Effector CD4-positive, alpha-beta T cell (primary cell): Measurements from ENCODE around the gene RSPH9.
A peak's percentile ranks its signal among the peaks of the same experiment; 100 is the strongest.
"Not testable (repeated sequence)": the region's sequence is repeated elsewhere in the genome, so short reads cannot be mapped to it uniquely, and the experiment has no call there.

ENCODE experiments used
- DNase-seq: peaks from one replicate; pipeline ENCODE4 v3.0.0-alpha.2; 2020

RSPH9 gene

GRCh38 chr6:43629505-43630300, 15.1 kb upstream of the RSPH9 start:
- DNase-seq, result peak; percentile 79

DNA sequence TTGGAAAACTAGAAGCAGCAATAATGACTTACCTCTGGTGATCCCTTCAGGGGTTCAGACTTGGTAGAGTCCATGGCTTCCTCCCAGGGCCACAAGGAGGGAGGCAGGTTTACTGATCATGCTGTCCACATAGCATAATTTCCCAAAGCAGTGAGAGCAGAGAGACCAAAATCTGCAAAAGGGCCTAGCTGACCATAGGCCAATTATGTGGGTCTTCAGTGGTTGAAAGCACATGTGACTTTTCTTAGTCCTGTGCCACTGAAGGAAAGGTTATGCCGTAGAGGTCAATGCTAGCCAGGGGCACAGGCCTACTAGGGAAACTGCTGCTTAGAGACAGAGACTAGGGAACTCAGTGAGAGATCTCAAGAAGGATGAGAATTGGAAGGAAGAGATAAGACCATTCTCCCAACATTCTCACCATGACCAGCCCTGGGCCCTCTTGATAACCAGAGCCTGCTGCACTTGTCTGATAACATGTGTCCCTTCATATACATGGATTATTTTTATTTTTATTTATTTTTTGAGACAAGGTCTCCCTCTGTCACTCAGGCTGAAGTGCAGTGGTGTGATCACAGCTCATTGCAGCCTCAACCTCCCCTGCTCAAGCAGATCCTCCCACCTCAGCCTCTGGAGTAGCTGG, 13.7 kb upstream of the RSPH9 start:
- no peak for DNase-seq

DNA sequence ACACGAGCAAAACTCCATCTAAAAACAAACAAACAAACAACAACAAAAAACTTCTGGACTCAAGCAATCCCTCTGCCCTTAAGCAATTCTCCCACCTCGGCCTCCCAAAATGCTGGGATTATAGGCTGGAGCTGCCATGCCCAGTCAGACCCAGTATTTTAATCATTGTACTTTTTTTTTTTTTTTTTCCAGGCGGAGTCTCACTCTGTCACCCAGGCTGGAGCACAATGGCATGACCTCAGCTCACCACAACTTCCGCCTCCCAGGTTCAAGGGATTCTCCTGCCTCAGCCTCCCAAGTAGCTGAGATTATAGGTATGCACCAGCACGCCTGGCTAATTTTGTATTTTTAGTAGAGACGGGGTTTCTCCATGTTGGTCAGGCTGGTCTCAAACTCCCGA, 11.8 kb upstream of the RSPH9 start:
- not testable (repeated sequence) for DNase-seq

- DNase-seq, result no peak
These were observed 10.0 kb upstream of the RSPH9 start for GRCh38 chr6:43634702-43635303.

DNA sequence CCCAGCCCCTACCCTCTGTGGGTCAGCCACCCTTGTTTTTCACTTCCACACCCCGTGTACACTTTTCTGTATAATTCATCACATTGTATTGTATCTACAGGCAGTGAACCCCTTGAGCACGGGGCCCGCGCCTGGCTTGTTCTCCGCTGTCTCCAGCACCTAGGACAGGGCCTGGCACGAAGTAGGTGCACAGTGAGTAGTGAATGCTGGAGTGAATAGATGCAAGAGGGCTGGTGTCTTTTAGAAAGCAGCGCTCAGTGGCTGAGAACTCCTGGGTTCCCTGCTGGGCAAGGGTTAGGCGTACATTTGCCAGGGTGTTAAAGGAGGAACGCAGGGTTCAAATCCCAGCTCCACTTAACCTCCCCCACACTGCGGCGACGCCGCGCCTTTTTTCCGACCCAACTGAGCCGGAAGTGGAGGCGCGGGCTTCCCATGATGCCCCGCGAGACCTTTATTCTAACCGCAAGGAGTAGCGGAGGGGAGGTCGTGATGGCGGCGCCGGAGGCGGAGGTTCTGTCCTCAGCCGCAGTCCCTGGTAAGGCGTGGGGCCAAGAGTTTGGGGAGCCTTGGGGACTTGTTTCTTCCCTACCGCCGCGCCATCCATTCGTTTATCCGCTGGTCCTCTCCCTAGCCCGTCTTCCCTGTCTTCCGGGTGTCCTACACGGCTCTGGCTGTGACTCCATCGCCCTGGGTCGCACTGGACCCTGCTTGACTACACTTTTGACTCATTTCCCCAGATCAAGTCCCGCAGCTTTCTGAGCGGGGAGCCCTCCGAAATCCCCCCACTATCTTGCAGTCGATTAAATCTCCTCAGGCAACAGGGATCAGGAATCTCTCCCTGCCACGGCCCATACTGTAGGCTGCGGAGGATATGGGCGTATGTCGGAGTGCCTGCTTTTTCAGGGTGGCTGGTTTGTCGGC, 9.2 kb upstream of the RSPH9 start, which contains the start of gene MAD2L1BP:
Gene MAD2L1BP (plus strand): TSS at position 454 of the 921 bp plus-strand sequence. CDS start 36 bp downstream, at position 490.
- peak; percentile 81 for DNase-seq

DNA sequence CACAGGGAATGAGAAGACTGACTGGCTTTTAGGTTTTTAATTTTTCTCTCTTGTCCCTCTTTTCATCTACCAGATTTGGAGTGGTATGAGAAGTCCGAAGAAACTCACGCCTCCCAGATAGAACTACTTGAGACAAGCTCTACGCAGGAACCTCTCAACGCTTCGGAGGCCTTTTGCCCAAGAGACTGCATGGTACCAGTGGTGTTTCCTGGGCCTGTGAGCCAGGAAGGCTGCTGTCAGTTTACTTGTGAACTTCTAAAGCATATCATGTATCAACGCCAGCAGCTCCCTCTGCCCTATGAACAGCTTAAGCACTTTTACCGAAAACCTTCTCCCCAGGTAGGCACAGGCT, 8.6 kb upstream of the RSPH9 start:
- DNase-seq, result no peak

- no peak for DNase-seq
These were observed 4.6 kb upstream of the RSPH9 start for GRCh38 chr6:43639984-43640800.

- DNase-seq, result no peak
These were observed 753 bp downstream of the RSPH9 start for GRCh38 chr6:43645613-43645964.

- DNase-seq, result no peak
These were observed 2.8 kb downstream of the RSPH9 start for GRCh38 chr6:43647613-43648012.

DNA sequence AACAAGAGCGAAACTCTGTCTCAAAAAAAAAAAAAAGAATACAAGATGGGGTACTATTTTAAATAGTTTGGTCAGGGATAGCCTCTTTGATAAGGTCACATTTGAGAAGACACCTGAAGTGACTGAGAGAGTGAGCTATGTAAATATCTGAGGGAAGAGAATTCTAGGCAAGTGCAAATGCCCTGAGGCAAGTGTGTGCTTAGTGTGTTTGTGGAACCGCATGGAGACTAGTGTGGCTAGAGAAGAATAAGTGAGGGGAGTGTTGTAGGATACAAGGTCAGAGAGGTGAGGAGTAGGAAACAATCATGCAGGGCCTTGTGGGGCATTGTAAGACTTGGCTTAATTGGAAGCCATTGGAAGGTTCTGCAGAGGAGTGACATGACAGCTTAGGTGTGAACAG, 3.4 kb downstream of the RSPH9 start:
- no peak for DNase-seq

DNA sequence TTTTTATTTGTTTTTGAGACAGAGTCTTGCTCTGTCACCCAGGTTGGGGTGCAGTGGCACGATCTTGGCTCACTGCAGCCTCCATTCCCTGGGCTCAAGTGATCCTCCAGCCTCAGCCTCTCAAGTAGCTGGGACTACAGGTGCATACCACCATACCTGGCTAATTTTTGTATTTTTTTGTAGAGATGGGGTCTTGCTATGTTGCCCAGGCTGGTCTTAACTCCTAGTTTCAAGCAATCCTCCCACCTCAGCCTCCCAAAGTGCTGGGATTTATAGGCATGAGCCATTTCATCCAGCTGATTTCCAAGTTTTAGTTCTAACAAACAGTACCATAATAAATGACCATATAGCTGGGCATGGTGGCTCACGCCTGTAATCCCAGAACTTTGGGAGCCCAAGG, 8.0 kb downstream of the RSPH9 start:
- not testable (repeated sequence) for DNase-seq

GRCh38 chr6:43657221-43657802, 12.5 kb downstream of the RSPH9 start:
- DNase-seq, result no peak

DNA sequence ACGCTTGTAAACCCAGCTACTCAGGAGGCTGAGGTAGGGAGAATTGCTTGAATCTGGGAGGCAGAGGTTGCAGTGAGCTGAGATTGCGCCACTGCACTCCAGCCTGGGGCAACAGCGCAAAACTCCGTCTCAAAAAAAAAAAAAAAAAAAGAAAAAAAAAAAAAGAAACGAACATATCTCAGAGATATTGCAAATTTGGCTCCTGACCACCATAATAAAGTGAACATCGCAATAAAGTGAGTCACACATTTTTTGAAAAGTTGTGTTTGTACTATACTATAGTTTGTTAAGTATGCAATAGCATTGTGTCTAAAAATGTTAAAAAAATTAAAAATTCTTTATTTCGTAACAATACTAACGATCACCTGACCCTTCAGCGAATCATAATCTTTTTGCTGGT, 13.3 kb downstream of the RSPH9 start:
- no peak for DNase-seq

DNA sequence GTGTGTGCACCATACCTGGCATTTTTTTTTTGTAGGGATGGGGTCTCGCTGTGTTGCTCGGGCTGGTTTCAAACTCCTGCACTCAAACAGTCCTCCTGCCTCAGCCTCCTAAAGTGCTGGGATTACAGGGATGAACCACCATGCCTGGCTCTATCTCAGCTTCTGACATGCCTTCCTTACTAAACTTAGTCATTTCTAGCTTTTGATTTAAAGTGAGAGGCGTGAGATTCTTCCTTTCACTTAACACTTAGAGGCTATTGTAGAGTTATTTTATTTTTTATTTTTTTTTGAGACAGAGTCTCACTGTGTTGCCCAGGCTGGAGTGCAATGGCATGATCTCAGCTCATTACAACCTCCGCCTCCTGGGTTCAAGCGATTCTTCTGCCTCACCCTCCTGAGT, 18.1 kb downstream of the RSPH9 start:
- not testable (repeated sequence) for DNase-seq

DNA sequence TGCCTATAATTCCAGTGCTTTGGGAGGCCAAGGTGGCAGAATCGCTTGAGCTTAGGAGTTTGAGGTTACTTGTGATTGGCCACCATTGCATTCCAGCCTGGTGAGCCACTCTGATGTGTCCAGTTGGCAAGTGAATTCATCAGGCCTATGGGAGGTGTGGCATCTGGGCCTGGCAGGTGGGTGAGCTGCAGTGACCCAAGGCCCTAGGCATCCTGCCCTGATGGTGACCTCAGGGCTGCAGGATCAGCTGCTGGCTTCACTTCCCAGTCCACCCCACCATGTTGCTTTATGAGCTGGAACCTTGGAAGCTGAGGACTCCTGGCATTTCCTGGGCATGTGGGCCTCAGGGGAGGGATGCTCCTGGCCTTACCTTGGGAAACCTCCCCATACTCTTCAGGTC, 20.5 kb downstream of the RSPH9 start:
- no peak for DNase-seq

GRCh38 chr6:43666196-43666920, 21.5 kb downstream of the RSPH9 start:
- no peak for DNase-seq

DNA sequence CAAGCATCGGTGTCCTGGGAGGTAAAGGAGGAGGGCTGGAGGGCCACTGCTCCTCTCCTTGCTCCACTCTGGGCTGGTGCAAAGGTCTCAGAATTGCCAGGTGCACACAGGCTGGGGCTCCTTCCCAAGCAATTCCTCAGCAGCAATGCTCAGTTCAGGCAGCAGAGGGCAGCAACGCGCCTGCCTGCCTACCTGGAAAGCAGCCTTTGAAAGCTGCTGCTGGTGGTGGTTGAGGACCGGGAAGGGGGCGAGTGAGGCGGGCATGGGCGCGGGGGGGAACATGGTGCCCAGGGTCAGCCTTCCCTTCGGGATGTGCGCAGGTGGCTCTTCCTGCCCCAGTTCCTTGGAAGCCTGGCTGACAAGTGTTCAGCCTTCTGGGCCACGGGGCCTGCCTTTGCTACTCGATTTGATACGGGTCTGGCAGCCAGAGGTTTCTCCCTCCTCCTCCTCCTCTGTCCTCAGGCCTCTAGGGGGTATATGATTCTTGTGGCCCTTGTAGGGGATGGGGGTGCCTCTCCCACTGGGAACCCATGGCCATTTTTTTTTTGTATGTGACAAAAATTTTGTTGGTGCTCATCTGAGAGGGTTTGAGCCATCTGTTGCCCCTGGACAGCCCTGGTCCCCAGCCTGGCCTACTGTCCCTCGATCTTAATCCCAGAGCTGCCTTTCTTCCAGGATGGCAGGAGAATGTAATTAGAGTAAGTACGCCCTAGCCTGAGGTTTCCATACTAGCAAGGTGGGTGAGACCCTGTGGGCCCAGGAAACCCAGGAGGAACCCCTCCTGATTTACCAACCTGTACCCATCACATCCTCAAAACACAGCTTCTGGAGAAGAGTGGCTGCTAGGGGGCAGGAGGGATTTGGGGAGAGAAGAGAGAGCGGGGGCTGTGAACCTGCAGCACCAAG, 22.7 kb downstream of the RSPH9 start:
- DNase-seq, result peak; percentile 76

- DNase-seq, result no peak
These were observed 23.6 kb downstream of the RSPH9 start for GRCh38 chr6:43668151-43669028.
